NCI-H146 (cell line): ENCODE data around the gene RER1.

Experiments
- DNase-seq: peaks from one replicate; lab custom pipeline; 2025; lab: John Stamatoyannopoulos, UW

Gene RER1

GRCh38 chr1:2389644-2390043 is 2.0 kb upstream of the RER1 start:
- no peak for DNase-seq

GRCh38 chr1:2391931-2392509 is 379 bp downstream of the RER1 start:
- no peak for DNase-seq

- no peak for DNase-seq
Observed at GRCh38 chr1:2392686-2393085, 1.0 kb downstream of the RER1 start.

GRCh38 chr1:2393471-2393877 is 1.8 kb downstream of the RER1 start:
- no peak for DNase-seq

- DNase-seq: no peak
Observed at GRCh38 chr1:2394220-2394619, 2.6 kb downstream of the RER1 start.

GRCh38 chr1:2394761-2395160 is 3.1 kb downstream of the RER1 start:
- no peak for DNase-seq

GRCh38 chr1:2395245-2395644 is 3.6 kb downstream of the RER1 start:
- no peak for DNase-seq

- no peak for DNase-seq
Observed at GRCh38 chr1:2396059-2396458, 4.4 kb downstream of the RER1 start.

- DNase-seq: no peak
Observed at GRCh38 chr1:2396476-2396875, 4.8 kb downstream of the RER1 start.

GRCh38 chr1:2397007-2397679 is 5.5 kb downstream of the RER1 start:
- DNase-seq: no peak

- DNase-seq: no peak
Observed at GRCh38 chr1:2398871-2399270, 7.2 kb downstream of the RER1 start.

GRCh38 chr1:2399890-2400575 is 8.4 kb downstream of the RER1 start:
- DNase-seq: no peak

- no peak for DNase-seq
Observed at GRCh38 chr1:2400576-2400909, 8.9 kb downstream of the RER1 start.

- no peak for DNase-seq
Observed at GRCh38 chr1:2400950-2401649, 9.5 kb downstream of the RER1 start.

GRCh38 chr1:2402420-2402819 is 10.8 kb downstream of the RER1 start:
- DNase-seq: no peak

GRCh38 chr1:2403273-2403672 is 11.6 kb downstream of the RER1 start:
- no peak for DNase-seq

GRCh38 chr1:2404142-2404889 is 12.7 kb downstream of the RER1 start:
- DNase-seq: no peak

- no peak for DNase-seq
Observed at GRCh38 chr1:2404890-2405511, 13.4 kb downstream of the RER1 start.

GRCh38 chr1:2405588-2406295 is 14.1 kb downstream of the RER1 start:
- no peak for DNase-seq

GRCh38 chr1:2406451-2407041 is 14.9 kb downstream of the RER1 start:
- DNase-seq: no peak
